ENCODE data around the gene PCID2.
"Not testable (repeated sequence)": the region's sequence is repeated elsewhere in the genome, so short reads cannot be mapped to it uniquely, and the experiment has no call there.

PCID2 gene

DNA sequence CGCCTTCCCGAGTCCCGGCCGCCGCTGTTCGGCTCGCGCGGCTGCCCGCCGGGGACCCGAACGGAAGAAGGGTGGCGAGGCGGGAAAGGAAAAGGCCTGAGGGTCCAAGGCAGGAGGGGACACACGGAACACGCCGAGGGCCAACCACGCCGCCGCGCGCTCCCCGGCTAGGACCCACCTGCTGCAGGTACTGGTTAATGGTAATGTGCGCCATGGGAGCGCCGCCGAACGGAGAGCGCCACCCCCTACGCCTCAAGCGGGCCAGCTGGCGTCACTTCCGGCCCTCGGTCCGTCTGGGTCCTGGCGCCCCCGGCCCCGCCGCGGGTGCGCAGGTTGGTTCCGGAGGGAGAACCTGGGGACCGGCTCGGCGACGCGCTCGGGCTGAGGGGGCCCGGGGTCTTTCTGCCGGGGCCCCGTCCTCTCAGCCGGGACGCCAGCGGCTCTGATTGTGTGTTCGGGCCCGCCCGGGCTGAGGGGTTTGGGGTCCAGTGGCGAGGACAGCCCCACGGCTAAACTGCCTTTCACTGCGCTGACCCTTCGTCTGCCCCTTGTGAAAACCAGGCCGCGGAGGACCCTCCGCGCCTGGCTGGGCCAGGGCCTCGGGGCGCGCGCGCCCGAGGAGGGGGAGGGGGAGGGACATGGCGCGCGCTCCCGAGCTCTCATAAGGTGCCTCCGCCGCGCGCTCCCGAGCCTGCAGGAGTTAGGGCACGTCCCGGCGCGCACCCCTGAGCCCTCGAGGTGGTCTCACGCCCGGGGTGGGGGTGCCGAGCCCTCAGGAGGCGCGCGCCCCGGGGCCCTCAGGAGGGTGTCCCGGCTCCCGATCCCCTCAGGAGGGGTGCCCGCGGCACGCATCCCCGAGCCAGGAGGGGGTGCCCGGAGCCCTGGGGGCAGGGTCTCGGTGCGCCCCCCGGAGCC lies at the start of gene PCID2:
PCID2 (minus strand) TSS at position 249 of the 915 bp plus-strand sequence; CDS start at position 214, 35 bp downstream.
- DNase-seq (ENCODE audit: low spot score) = peak; percentile 95

DNA sequence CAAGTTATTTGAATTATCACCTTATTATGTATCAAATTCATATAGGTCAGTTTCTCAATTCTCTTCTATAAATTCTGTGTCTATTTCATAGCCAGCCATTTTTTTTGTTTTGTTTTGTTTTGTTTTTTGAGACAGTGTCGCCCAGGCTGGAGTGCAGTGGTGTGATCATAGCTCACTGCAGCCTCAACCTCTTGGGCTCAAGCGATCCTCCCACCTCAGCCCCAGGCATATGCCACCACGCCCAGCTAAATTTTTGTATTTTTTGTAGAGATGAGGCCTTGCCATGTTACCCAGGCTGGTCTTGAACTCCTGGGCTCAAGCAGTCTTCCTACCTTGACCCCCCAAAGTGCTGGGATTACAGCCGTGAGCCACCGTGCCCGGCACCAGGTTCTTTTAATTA lies 49.4 kb upstream of the PCID2 start:
- DNase-seq (ENCODE audit: low spot score) = not testable (repeated sequence)

GRCh38 chr13:113252516-113253095 lies 44.1 kb upstream of the PCID2 start:
- no peak for DNase-seq (ENCODE audit: low spot score)

DNA sequence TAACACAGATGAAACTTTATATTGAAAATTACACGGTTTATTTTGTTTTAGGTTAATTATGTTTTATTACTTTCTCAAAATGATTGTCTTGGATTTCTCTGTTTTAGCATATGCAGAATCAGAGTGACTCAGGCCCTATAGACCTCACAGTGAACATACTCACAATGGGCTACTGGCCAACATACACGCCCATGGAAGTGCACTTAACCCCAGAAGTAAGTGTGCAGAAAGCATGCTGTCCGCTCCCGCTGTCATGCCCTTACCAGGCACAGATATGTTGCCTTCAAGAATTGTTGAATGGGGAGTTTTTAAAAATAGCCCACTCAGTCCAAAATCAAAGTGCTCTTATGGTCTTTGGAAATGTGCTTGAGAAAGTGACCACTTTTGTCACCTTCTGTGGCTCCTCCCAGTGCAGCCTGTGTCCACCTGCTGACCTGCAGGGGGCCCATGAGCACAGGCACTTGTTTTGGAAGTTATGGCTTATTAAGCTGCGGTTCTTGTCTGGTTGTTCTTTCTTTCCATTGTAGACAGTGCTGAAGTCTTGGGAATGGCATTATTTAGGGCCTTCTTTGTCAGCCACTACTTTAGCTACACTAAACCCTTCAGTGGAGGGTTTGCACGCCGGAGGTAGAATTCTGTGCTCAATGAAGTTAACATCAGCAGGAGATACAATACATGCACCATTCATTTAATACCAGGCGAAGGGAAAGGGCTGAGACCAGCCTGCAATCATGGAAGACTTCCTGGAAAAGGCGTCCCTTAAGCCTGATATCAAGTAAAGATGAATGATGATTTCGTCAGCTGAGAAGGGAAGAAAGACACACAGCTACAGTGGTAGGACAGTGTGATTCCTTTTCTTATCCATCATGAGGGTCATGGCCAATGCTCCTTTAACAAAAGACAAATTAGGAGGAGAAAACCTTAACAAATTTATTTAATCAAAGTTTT lies 37.7 kb upstream of the PCID2 start:
- DNase-seq (ENCODE audit: low spot score) = no peak

DNA sequence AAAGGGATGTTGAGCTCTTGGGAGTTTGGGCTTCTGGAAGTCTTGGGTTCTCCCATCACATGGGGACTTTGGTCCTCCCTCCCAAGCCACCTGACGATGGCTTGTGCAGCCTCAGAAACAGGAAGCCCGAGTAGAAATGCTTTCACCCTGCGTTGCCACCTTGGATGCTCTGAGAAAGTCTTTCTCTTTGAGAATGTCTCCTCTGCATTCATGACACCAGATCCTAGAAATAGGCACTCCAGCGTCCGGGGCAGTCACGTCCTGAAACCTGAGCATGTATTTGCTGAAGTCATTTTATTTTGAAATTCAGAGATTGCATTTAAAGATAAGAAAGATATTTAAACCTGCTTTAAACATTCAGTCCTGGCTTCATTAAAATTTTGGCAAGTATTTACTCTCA lies 35.4 kb upstream of the PCID2 start:
- DNase-seq (ENCODE audit: low spot score) = no peak

DNA sequence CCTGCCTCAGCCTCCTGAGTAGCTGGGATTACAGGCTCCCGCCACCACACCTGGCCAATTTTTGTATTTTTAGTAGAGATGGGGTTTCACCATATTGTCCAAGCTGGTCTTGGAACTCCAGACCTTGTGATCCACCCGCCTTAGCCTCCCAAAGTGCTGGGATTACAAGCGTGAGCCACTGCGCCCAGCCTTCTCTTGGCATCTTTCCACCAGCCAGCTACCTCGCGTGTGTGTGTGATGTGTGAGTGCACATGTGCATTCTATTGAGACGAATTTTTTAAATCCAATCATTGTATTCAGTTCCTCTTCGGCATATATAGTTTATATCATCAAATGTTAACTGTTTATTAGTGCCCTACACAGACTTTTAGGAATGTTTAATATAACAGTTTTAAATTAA lies 33.2 kb upstream of the PCID2 start:
- not testable (repeated sequence) for DNase-seq (ENCODE audit: low spot score)

GRCh38 chr13:113239986-113240385 lies 31.5 kb upstream of the PCID2 start:
- DNase-seq (ENCODE audit: low spot score) = no peak

- no peak for DNase-seq (ENCODE audit: low spot score)
Observed at GRCh38 chr13:113239357-113239756, 30.9 kb upstream of the PCID2 start.

GRCh38 chr13:113238536-113238935 lies 30.1 kb upstream of the PCID2 start:
- no peak for DNase-seq (ENCODE audit: low spot score)

GRCh38 chr13:113233101-113233500 lies 24.6 kb upstream of the PCID2 start:
- DNase-seq (ENCODE audit: low spot score) = no peak

DNA sequence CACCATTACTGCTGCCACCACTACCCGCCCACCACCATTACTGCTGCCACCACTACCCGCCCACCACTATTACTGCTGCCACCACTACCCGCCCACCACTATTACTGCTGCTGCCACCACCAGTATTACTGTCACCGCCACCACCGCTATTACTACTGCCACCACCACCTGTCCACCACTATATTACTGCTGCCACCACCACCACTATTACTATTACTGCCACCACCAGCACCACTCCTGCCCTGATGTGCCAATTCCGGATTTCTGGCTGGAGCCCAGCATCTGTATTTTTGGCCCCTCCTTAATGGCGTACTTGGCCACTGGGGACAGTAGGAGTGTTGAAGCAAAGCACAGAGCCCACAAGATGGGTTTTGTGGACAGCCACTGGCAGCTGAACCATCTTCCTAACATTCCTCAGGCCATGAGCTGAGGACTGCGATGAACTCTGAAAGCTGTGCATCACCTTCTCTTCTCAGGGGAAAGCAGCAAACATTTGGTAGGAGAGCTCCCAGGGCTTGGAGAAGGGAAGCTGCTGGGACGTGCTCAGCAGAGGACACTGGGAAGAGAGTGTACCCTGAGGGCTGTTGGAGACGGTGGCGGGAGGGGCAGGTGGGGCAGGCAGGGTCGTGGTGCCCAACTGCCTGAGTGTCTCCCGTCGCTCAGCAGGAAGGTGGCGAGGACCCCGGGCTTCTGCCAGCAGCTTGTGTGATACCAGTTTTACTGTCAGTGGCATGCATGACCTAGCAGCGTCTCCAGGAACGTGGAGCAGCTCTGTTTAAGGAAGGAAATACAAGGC lies 23.9 kb upstream of the PCID2 start:
- no peak for DNase-seq (ENCODE audit: low spot score)

DNA sequence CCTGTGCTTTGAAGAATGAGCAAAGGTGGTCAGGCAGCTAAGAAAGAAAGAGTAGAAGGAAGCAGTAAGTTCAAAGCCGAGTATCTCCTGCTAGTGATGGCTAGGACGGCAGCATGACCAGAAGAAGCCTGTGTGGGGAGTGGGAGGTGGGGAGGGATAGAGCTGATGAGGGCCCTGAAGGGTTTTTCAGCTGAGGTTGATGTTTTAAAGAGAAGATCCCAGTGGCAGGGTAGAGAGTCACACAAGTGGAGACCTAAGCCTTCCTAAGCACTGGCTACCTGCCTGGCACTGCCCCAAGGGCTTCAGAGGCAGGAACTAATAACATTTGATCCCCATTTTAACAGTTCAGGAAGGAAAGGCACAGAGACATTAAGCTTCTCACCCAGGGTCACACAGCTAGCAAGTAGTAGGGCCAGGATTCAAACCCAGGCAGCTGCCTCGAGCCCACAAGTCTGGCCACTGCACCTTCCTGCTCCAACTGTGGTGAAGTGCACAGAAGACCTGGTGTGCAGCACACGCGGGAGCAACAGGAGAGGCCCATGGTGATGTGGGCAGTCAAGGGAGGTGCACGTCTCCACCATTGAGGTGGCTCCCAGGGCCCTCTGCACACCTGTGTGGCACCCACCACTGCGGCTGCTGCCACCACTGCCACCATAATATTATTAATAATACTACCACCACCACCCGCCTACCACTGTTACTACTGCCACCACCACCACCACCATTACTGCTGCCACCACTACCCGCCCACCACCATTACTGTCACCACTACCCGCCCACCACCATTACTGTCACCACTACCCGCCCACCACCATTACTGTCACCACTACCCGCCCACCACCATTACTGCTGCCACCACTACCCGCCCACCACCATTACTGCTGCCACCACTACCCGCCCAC lies 23.1 kb upstream of the PCID2 start:
- no peak for DNase-seq (ENCODE audit: low spot score)

DNA sequence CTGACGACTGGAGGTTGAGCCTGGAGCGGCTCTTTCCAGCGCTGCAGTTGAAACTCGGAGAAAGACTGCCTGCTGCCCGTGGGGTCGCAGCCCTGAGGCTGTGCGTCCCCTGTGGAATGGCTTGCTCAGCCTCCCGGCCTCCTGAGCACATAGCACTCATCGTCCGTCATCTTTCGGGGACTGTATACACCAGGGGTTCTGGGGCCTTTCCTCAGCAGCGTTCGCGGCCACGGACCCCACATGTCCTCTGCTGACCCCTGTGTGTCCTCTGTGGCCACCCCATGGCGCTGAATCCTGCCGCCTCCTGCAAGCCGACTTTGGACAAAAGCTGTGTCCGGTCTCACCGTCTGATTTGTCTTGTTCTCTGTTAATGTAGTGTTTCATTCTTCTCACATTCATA lies 21.3 kb upstream of the PCID2 start:
- no peak for DNase-seq (ENCODE audit: low spot score)

GRCh38 chr13:113229161-113229560 lies 20.7 kb upstream of the PCID2 start:
- DNase-seq (ENCODE audit: low spot score) = no peak

DNA sequence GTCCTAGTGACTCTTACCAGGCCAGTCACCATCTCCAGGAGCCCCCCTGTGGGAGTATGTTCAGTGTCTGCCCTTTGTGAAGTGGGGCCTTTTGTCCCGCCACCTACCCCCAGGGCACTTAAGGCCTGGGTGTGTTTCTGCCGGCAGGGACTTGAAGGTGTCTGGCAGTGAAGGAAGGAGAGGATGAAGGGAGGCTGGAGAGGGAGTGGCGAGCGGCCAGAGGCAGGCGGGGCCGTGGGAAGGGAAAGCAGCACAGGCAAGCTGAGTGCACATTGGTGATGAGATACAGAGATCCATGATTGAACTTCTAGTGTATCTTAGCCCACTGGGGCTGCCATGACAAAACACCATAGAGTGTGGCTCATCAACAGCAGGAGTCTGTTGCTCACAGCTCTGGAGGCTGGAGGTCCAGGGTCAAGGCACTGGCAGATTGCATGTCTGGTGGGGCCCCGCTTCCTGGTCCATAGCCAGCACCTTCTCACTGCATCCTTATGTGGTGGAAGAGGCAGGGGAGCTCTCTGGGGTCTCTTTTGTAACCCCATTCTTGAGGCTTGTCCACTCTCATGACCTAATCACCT lies 18.5 kb upstream of the PCID2 start:
- DNase-seq (ENCODE audit: low spot score) = no peak

DNA sequence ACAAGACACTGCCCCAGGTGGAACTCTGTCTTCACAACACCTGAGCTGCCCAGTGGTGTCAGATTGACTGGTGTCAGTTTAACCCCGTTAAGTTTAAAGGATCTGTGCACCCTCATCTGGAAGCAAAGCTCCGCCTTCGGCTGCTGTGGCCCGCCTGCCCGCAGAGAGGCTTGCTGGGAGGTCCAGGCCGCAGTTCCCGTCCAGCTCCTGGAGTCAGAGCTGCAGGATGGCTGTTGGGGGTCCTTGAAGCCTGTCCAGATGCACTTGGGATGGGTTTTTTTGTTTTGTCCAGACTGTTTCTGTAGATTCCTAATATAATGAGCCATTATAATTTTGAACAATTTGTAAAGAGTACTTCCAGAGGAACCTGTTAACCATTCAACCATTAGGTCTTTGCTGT lies 17.0 kb upstream of the PCID2 start:
- DNase-seq (ENCODE audit: low spot score) = no peak

- DNase-seq (ENCODE audit: low spot score) = no peak
Observed at GRCh38 chr13:113224486-113224885, 16.0 kb upstream of the PCID2 start.

GRCh38 chr13:113223070-113223469 lies 14.6 kb upstream of the PCID2 start:
- no peak for DNase-seq (ENCODE audit: low spot score)

- DNase-seq (ENCODE audit: low spot score) = no peak
Observed at GRCh38 chr13:113220877-113221276, 12.4 kb upstream of the PCID2 start.

DNA sequence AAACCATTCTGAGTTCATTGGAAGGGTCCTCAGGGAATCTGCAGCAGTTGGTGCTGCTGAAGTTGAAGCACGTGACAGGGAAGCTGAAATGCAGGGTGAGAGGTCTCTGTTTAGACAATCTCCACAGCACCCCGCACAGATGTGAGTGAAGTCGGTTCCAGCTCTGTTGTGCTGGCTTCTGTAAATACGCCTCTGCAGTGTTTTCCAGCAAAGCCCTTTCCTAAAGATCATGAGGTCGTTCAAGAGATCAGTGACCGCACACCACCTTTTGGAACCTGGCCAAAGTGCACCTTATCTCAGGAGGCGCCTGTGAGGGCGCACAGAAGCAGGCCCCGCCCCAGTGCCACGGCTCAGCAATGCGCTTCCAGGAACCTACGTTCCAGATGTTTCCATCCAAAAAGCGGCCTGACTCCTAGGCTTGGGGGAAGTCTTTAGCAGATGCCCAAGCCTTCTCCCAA lies 11.7 kb upstream of the PCID2 start:
- no peak for DNase-seq (ENCODE audit: low spot score)

Measured in ecto neural progenitor cell (in vitro differentiated cells).